C4-2B (cell line): ENCODE measurements around the gene LSAMP.

ENCODE experiments used
- H3K27ac ChIP-seq: fragments of 450-650 bp; 2 replicates; pipeline ENCODE4 v1.5.1; 2017
- ZFX ChIP-seq: fragments of 450-650 bp; IDR thresholded peaks from 2 replicates; pipeline ENCODE4 v1.6.1; 2017
- TF ChIP-seq, protein P1 (sequence below): fragments of 450-650 bp; conservative IDR thresholded peaks from 2 replicates; pipeline ENCODE4 v1.5.1; 2017; ENCODE audit warnings: mild to moderate bottlenecking

The LSAMP gene

DNA sequence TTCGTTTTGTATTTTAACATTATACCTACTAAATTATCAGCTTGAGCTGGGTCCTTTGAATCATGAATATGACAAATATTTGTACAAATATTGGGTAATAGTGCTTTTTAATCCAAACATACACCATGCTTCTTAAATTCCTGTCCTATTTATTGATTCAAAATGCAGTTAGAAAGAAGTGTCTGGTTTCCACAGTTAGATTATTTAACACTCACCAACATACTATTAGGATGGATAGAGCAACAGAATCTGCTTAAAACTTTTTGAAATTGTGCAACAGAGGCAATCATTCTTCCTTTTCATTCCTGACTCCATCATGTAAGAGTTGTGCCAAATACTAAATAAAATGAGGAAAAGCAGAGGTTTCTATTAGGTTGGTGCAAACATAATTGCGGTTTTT lies 281.2 kb downstream of the LSAMP start:
- TF ChIP-seq, protein P1, sequence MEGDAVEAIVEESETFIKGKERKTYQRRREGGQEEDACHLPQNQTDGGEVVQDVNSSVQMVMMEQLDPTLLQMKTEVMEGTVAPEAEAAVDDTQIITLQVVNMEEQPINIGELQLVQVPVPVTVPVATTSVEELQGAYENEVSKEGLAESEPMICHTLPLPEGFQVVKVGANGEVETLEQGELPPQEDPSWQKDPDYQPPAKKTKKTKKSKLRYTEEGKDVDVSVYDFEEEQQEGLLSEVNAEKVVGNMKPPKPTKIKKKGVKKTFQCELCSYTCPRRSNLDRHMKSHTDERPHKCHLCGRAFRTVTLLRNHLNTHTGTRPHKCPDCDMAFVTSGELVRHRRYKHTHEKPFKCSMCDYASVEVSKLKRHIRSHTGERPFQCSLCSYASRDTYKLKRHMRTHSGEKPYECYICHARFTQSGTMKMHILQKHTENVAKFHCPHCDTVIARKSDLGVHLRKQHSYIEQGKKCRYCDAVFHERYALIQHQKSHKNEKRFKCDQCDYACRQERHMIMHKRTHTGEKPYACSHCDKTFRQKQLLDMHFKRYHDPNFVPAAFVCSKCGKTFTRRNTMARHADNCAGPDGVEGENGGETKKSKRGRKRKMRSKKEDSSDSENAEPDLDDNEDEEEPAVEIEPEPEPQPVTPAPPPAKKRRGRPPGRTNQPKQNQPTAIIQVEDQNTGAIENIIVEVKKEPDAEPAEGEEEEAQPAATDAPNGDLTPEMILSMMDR, result no peak
- no peak for TF ChIP-seq ZFX
- H3K27ac ChIP-seq, result no peak overlapping the region

DNA sequence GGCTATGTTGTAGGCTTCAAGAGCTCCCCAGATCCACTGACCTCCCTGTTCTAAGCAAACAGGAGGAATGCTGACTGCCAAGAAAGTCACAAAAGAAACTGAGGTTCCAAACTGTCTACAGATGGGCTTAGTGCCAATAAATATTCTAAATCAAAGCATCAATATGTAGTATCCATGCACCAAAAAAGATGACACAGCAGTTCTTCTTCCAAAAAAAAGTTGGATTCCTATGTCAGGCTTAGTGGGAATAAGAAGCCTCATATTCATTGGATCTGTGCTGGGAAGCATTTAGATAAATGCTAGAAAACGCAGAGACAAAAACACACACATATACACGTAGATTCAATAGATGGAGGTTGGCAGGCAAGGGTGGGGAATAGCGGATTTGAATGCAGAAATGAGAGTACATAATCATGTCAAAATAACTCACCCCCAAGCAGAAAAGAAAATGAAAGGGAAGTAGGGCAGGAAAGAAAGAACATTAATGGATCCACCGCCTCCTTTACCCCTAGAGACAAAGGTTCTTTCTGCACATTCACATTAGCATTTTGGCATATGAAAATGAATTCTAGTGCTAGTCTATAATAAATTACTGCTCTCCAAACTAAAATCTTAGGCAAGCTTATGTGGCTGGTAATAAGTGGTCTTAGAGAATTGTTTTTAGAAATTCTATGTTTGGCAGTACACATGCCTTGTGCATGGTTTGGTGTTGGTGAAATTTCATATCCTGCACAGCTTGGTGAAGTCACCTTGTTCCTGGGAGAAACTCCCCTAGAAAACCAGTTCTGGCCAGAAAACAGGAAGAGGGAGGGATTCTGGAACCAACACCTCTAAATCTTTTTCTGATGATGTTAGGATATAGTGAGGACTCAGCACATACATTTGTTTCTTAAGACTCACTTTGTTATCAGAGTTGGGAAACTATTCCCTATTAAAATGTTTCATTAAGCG lies 283.4 kb downstream of the LSAMP start:
- TF ChIP-seq, protein P1, result no peak
- TF ChIP-seq ZFX, result no peak
- H3K27ac ChIP-seq, result no peak overlapping the region

DNA sequence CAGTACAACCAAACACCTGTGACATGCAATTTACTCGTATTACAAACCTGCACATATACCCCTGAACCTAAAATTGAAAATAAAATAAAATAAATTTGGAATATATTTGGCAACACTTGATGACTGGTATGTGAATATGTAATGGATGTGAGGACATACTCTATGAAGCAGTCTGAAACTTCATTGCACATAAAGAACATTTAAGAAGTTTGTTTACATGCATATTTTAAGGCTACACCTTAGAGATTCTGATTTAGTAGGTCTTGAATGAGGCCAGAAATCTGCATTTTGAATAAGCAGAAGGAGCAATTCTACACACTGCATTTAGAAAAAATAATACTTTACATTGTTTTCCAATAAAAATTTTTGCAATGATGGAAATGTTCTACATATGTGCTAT lies 284.7 kb downstream of the LSAMP start:
- H3K27ac ChIP-seq, result no peak overlapping the region
- TF ChIP-seq, protein P1, result no peak

DNA sequence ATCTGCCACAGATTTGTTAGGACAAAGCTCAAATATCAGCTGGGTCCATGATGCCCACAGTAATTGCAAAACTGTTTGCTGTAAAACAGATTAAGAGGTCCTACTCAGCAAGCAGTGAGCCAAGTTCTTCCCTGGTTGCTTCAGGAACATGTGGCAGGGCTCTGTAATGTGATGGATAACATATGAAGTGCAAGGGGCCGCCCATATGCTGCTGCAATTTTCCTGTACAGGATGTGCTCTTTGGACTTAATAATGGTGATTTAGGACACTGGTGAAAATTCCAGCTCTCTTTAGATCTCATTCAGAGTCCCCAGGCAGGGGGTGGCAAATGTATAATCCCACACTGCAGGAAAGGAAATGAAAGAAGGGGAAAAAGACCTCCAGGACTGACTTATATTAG lies 289.4 kb downstream of the LSAMP start:
- TF ChIP-seq, protein P1, result no peak
- TF ChIP-seq ZFX, result no peak
- no peak overlapping the region for H3K27ac ChIP-seq

DNA sequence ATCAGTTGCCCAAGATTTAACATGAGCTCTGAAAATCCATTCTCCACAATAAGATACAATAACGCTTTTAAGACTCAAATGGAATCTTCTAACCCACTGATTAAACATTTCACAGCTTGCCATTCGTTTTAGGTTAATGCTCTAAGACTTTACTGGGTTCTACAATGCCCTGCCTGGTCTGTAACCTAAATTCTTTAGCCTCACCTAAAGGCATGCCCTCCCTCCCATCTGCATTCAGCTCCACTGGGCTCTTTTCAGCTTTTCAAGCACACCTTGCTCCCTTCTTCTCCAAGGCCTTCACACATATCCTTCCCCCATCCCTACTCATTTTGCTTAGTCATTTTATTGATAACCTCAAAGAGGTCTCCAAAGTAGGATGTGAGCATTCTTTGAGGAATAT lies 290.9 kb downstream of the LSAMP start:
- H3K27ac ChIP-seq, result no peak overlapping the region
- TF ChIP-seq ZFX, result no peak
- TF ChIP-seq, protein P1, result no peak

DNA sequence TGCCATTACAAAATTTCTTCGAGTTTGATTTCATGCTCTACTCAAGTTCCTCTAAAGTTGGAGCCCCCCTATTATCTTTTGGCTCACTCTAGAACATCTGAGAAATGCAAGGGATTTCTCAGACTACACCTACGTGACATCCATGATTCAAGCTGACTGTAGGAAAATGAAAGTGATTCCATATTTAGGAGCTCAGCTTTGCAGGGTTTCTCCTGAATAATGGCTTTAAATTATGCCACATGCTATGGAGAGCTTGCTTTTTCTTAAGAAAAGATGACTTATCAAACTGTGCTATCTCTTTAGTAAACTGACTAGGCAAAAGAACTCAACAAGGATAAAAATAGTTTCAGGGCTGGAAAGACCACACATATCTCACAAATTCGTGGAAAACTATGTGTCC lies 292.1 kb downstream of the LSAMP start:
- no peak overlapping the region for H3K27ac ChIP-seq
- TF ChIP-seq ZFX, result no peak
- TF ChIP-seq, protein P1, result no peak

DNA sequence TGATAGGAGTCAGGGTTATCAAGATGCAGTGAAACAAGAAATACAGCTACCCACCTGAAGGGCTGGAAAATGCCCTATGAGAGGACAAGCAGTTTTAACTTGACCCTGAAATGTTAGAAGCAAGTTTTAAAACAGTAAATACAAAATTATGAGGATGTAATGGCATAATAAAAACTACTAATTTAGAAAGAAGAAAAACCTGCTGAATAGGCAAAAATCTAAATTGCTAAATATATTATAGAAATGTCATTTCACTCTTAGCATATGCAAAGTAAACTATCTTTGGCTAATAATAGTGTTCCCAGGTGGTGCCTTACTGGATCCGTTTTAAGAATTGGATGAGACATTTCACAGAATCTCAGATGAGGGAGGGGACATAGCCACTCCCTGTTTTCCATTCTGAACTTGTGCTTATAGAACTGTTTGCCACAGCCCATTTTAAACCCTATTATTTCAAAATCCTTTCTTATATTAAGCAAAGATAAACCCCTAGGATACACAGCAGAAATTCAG lies 294.6 kb downstream of the LSAMP start:
- TF ChIP-seq ZFX, result no peak
- TF ChIP-seq, protein P1, result no peak
- H3K27ac ChIP-seq, result no peak overlapping the region
